ENCODE results near the gene ABHD12. TPM values are rescaled to one million over a fixed set of nuclear protein-coding genes. Genes with fewer than 3 reads are reported as not detected.

Gene ABHD12
- polyA plus RNA-seq, 1 donor (not counting 4 experiments of a cell fraction or from before 2014, with no cell fraction given): 11.2 TPM

- FAIRE-seq: no peak
- peaks cover 28% of the 10 kb centered on the region for H4K20me1 ChIP-seq (ENCODE audit: control insufficient read depth, extremely low read depth, insufficient read depth, low read length)
- no peaks in the 10 kb centered on the region for H3K9me3 ChIP-seq (ENCODE audit: control insufficient read depth, low read depth, low read length)
- peaks cover 70% of the 10 kb centered on the region for H3K79me2 ChIP-seq (ENCODE audit: control insufficient read depth, insufficient read depth, low read length)
- H3K9ac ChIP-seq (ENCODE audit: control insufficient read depth, extremely low read depth, insufficient read depth, low read length): no peak overlapping the region
- no peaks in the 10 kb centered on the region for H3K27me3 ChIP-seq (ENCODE audit: control insufficient read depth, extremely low read depth, insufficient read depth, low read length)
- no peak overlapping the region for H3K4me2 ChIP-seq (ENCODE audit: control insufficient read depth, extremely low read depth, insufficient read depth, low read depth, low read length)
- DNase-seq (ENCODE audit: low read depth, low spot score): no peak
- H3K4me1 ChIP-seq (ENCODE audit: control insufficient read depth, extremely low read depth, insufficient read depth, low read length): peaks cover 3% of the 10 kb centered on the region
- H3K9me1 ChIP-seq (ENCODE audit: control insufficient read depth, extremely low read depth, insufficient read depth, low read length): no peaks in the 10 kb centered on the region
- H3K27ac ChIP-seq (ENCODE audit: control insufficient read depth, insufficient read depth, low read length): no peak overlapping the region
- no peak overlapping the region for H3K4me3 ChIP-seq (ENCODE audit: control insufficient read depth in 2 of 3, extremely low read depth in 1 of 3, insufficient read depth in 2 of 3, low read depth in 1 of 3, low read length in 3 of 3)
- H3K36me3 ChIP-seq (ENCODE audit: control insufficient read depth in 2 of 2, extremely low read depth in 1 of 2, insufficient read depth in 2 of 2, low read length in 2 of 2): peaks cover 34 to 36% of the 10 kb centered on the region in 2 experiments
- TF ChIP-seq EZH2 (IDR thresholded peaks at IDR 0.05; ENCODE audit: low read length) (no peak), CTCF (optimal IDR thresholded peaks at IDR 0.05 in 1 of 3, IDR thresholded peaks at IDR 0.05 in 1 of 3, conservative IDR thresholded peaks at IDR 0.05 in 1 of 3; ENCODE audit: extremely low read depth in 1 of 3, insufficient read depth in 2 of 3, low read length in 3 of 3) (no peak)
- dilution Hi-C loops (cut with MboI; ENCODE audit: extremely low pct_ligation_motif_present, low sequenced_read_pairs): no loop called here
- no peak overlapping the region for H2AFZ ChIP-seq (ENCODE audit: control insufficient read depth, low read length)
Measured at GRCh38 chr20:25257756-25258475, 132.7 kb downstream of the ABHD12 start.

- no peak for FAIRE-seq
- peaks cover 35% of the 10 kb centered on the region for H4K20me1 ChIP-seq (ENCODE audit: control insufficient read depth, extremely low read depth, insufficient read depth, low read length)
Measured at GRCh38 chr20:25257130-25257529, 133.5 kb downstream of the ABHD12 start.

More at GRCh38 chr20:25257130-25257529, 133.5 kb downstream of the ABHD12 start:
- H3K4me1 ChIP-seq (ENCODE audit: control insufficient read depth, extremely low read depth, insufficient read depth, low read length): peaks cover 10% of the 10 kb centered on the region
- H3K79me2 ChIP-seq (ENCODE audit: control insufficient read depth, insufficient read depth, low read length): peaks cover 77% of the 10 kb centered on the region
- no peak overlapping the region for H3K4me2 ChIP-seq (ENCODE audit: control insufficient read depth, extremely low read depth, insufficient read depth, low read depth, low read length)
- no peak for DNase-seq (ENCODE audit: low read depth, low spot score)
- dilution Hi-C loops (cut with MboI; ENCODE audit: extremely low pct_ligation_motif_present, low sequenced_read_pairs): no loop called here
- no peaks in the 10 kb centered on the region for H3K27me3 ChIP-seq (ENCODE audit: control insufficient read depth, extremely low read depth, insufficient read depth, low read length)
- no peak overlapping the region for H3K27ac ChIP-seq (ENCODE audit: control insufficient read depth, insufficient read depth, low read length)
- H3K9ac ChIP-seq (ENCODE audit: control insufficient read depth, extremely low read depth, insufficient read depth, low read length): no peak overlapping the region
- no peaks in the 10 kb centered on the region for H3K9me3 ChIP-seq (ENCODE audit: control insufficient read depth, low read depth, low read length)
- H2AFZ ChIP-seq (ENCODE audit: control insufficient read depth, low read length): no peak overlapping the region
- no peak overlapping the region for H3K4me3 ChIP-seq (ENCODE audit: control insufficient read depth in 2 of 3, extremely low read depth in 1 of 3, insufficient read depth in 2 of 3, low read depth in 1 of 3, low read length in 3 of 3)
- TF ChIP-seq CTCF (optimal IDR thresholded peaks at IDR 0.05 in 1 of 3, IDR thresholded peaks at IDR 0.05 in 1 of 3, conservative IDR thresholded peaks at IDR 0.05 in 1 of 3; ENCODE audit: extremely low read depth in 1 of 3, insufficient read depth in 2 of 3, low read length in 3 of 3) (no peak), EZH2 (IDR thresholded peaks at IDR 0.05; ENCODE audit: low read length) (no peak)
- peaks cover under 1% of the 10 kb centered on the region for H3K9me1 ChIP-seq (ENCODE audit: control insufficient read depth, extremely low read depth, insufficient read depth, low read length)
- H3K36me3 ChIP-seq (ENCODE audit: control insufficient read depth in 2 of 2, extremely low read depth in 1 of 2, insufficient read depth in 2 of 2, low read length in 2 of 2): peaks cover 40 to 42% of the 10 kb centered on the region in 2 experiments

All from keratinocyte (primary cell).